ENCODE data around the gene DNAL4.
"Not testable (repeated sequence)": the region's sequence is repeated elsewhere in the genome, so short reads cannot be mapped to it uniquely, and the experiment has no call there.

Gene DNAL4

GRCh38 chr22:38815842-38816241 is 21.9 kb upstream of the DNAL4 start:
- no peaks in the 10 kb centered on the region for H3K9me3 Mint-ChIP-seq (ENCODE audit: low read depth)
- H3K4me1 Mint-ChIP-seq (ENCODE audit: low read depth), result no peaks in the 10 kb centered on the region
- H3K27me3 Mint-ChIP-seq, result peaks cover 3% of the 10 kb centered on the region
- H3K36me3 Mint-ChIP-seq, result peaks cover 2% of the 10 kb centered on the region
- no peak overlapping the region for H3K27ac Mint-ChIP-seq
- no peak overlapping the region for H3K4me3 Mint-ChIP-seq

GRCh38 chr22:38811241-38811640 is 17.3 kb upstream of the DNAL4 start:
- peaks cover 6% of the 10 kb centered on the region for H3K36me3 Mint-ChIP-seq
- H3K4me3 Mint-ChIP-seq, result no peak overlapping the region
- peaks cover 3% of the 10 kb centered on the region for H3K27me3 Mint-ChIP-seq
- no peaks in the 10 kb centered on the region for H3K4me1 Mint-ChIP-seq (ENCODE audit: low read depth)
- H3K9me3 Mint-ChIP-seq (ENCODE audit: low read depth), result peaks cover 4% of the 10 kb centered on the region
- no peak overlapping the region for H3K27ac Mint-ChIP-seq

DNA sequence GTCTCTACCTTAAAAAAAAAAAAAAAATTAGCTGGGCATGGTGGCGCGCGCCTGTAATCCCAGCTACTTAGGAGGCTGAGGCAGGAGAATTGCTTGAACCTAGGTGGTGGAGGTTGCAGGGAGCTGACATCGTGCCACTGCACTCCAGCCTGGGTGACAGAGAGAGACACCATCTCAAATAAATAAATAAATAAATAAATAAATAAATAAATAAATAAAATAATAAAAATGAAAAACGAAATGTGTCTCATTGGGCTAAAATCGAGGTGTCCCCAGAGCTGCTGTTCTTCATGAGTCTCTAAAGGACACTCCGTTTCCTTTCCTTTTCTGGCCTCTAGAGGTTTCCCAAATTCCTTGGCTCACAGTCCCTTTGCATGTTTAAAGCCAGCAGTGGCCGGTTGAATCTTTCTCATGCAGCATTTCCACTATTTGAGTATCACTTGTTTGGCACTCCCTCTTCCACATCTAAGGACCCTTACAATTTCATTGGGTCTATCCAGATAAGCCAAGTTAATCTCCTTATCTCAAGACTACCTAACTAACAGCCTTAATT is 11.2 kb upstream of the DNAL4 start:
- H3K9me3 Mint-ChIP-seq (ENCODE audit: low read depth); H3K27ac Mint-ChIP-seq; H3K4me1 Mint-ChIP-seq (ENCODE audit: low read depth); H3K4me3 Mint-ChIP-seq; H3K36me3 Mint-ChIP-seq; H3K27me3 Mint-ChIP-seq: not testable (repeated sequence)

- Mint-ChIP-seq H3K27me3 (peaks cover 4% of the 10 kb centered on the region), H3K4me1 (ENCODE audit: low read depth) (peaks cover 17% of the 10 kb centered on the region), H3K36me3 (no peaks in the 10 kb centered on the region), H3K9me3 (ENCODE audit: low read depth) (no peaks in the 10 kb centered on the region), H3K27ac (no peak overlapping the region), H3K4me3 (no peak overlapping the region)
Observed at GRCh38 chr22:38802671-38803121, 8.8 kb upstream of the DNAL4 start.

GRCh38 chr22:38799265-38800002 is 5.5 kb upstream of the DNAL4 start:
- Mint-ChIP-seq H3K4me3 (no peak overlapping the region), H3K4me1 (ENCODE audit: low read depth) (peaks cover 19% of the 10 kb centered on the region), H3K36me3 (no peaks in the 10 kb centered on the region), H3K9me3 (ENCODE audit: low read depth) (no peaks in the 10 kb centered on the region), H3K27me3 (peaks cover 4% of the 10 kb centered on the region), H3K27ac (no peak overlapping the region)

DNA sequence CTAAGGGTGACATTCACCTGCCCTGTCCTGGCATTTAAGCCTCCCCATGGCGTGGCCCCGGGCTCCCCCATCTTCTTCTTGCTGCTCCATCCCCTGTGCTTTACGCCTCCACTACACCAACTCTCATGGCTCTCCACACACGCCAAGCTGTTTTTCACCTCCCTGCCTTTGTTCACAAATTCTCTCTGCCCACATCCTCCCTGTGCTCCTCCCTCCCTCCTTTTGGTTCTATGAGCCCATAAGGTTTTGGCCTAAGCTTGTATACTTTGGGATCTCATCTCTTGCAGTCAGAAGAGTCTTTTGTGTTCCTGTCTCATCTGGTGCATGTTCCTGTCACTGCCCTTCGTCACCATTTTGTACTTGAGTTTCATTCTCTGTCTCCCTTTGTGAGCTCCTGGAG is 4.6 kb upstream of the DNAL4 start:
- Mint-ChIP-seq H3K4me1 (ENCODE audit: low read depth) (peaks cover 22% of the 10 kb centered on the region), H3K36me3 (no peaks in the 10 kb centered on the region), H3K27ac (no peak overlapping the region), H3K9me3 (ENCODE audit: low read depth) (no peaks in the 10 kb centered on the region), H3K27me3 (peaks cover 4% of the 10 kb centered on the region), H3K4me3 (no peak overlapping the region)

DNA sequence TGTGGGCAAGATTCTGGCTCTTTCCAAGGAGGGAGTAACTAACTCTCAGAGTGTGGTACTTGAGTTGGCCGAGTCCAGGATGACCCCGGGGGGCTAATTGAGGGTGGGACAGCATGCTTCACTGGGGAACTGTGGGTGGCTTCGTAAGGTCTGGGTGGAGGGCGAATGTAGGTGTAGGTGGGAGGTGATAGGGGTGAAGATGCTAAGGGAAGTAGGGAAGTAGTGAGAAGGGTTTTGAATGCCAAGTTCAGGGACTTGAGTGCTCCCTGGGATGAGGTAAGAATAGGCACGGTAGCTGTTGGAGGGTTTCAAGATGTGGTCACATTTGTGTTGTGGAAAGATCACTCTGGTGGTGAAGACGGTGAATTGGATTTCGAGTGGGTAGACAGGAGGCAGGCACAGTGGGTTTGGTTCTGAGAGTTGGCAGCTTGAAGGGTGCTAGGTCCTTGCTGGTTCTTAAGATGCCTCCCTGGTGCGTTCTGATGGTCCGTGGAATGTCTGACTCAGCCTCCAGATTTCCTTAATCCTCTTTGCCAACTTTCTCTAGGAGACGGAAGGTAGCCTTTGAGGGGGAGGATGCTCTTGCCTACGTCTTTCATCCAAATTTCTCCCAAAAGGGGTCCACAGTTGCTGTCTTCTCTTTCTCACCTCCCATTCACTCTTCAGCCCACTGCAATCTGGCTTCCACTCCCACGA is 2.5 kb upstream of the DNAL4 start:
- H3K36me3 Mint-ChIP-seq, result no peaks in the 10 kb centered on the region
- no peaks in the 10 kb centered on the region for H3K9me3 Mint-ChIP-seq (ENCODE audit: low read depth)
- no peak overlapping the region for H3K4me3 Mint-ChIP-seq
- H3K27me3 Mint-ChIP-seq, result peaks cover under 1% of the 10 kb centered on the region
- H3K27ac Mint-ChIP-seq, result no peak overlapping the region
- peaks cover 29% of the 10 kb centered on the region for H3K4me1 Mint-ChIP-seq (ENCODE audit: low read depth)

DNA sequence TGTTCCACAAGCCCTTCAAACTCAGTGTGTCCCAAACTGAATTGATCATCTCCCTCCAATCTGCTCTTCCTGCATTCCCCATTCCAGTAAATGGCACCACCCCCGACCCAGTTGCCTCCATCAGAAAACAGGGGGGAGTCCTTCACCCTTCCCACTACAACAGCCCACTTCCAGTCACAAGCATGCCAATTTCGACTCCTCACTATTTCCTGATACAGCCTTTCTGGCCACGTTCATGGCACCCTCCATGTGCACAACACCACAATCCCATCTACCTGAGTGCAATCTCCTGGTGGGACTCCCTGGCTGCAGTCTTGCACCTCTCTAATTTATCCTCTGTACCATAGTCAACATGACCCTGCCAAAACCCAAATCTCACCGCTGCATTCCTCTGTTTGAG is 1.6 kb upstream of the DNAL4 start:
- Mint-ChIP-seq H3K27ac (peak overlapping the region; percentile 56), H3K4me1 (ENCODE audit: low read depth) (peaks cover 29% of the 10 kb centered on the region), H3K4me3 (no peak overlapping the region), H3K9me3 (ENCODE audit: low read depth) (no peaks in the 10 kb centered on the region), H3K27me3 (no peaks in the 10 kb centered on the region), H3K36me3 (no peaks in the 10 kb centered on the region)

- Mint-ChIP-seq H3K27ac (peak overlapping the region; percentile 67), H3K9me3 (ENCODE audit: low read depth) (no peaks in the 10 kb centered on the region), H3K4me1 (ENCODE audit: low read depth) (peaks cover 22% of the 10 kb centered on the region), H3K4me3 (peak overlapping the region; percentile 91), H3K36me3 (no peaks in the 10 kb centered on the region), H3K27me3 (no peaks in the 10 kb centered on the region)
Observed at GRCh38 chr22:38793317-38793716, 626 bp downstream of the DNAL4 start.

DNA sequence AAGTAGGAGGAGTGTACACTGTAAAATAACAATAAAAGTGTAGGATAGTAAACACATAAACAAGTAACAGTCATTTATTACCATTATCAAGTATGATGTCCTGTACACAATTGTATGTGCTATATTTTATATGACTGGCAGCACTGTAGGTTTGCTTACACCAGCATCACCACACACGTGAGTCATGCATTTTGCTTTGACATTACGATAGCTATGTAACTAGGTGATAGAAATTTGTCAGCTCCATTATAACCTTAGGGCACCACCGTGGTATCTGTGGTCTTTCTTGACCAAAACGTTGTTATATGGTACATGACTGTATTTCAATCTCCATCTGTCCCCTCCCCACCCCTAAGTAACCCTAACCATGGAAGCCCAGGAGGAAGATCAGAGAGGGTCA is 1.1 kb downstream of the DNAL4 start:
- no peaks in the 10 kb centered on the region for H3K9me3 Mint-ChIP-seq (ENCODE audit: low read depth)
- H3K4me3 Mint-ChIP-seq, result peak overlapping the region; percentile 91
- H3K27ac Mint-ChIP-seq, result peak overlapping the region; percentile 67
- peaks cover 17% of the 10 kb centered on the region for H3K4me1 Mint-ChIP-seq (ENCODE audit: low read depth)
- H3K36me3 Mint-ChIP-seq, result no peaks in the 10 kb centered on the region
- H3K27me3 Mint-ChIP-seq, result no peaks in the 10 kb centered on the region

DNA sequence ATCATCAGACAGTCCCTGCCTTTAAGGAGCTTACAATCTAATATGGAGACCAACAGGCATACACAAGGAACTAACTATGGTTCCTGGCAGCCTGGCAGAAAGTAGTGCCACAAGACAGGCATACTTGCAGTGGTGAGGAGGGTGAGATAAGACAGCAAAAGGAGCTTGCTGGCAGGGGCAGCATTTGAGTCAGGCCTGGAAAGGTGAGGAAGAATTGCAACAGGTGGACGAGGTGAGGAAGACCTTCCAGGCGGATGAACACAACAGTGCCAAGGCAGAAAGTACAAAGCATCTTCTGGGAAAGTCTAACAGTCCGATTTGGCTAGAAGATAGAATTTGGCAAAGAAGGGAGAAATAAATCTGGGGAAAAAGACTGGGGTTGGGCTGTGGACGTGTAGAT is 4.3 kb downstream of the DNAL4 start:
- Mint-ChIP-seq H3K27ac (no peak overlapping the region), H3K4me3 (no peak overlapping the region), H3K36me3 (no peaks in the 10 kb centered on the region), H3K9me3 (ENCODE audit: low read depth) (no peaks in the 10 kb centered on the region), H3K4me1 (ENCODE audit: low read depth) (peaks cover 18% of the 10 kb centered on the region), H3K27me3 (no peaks in the 10 kb centered on the region)

GRCh38 chr22:38788846-38789245 is 5.1 kb downstream of the DNAL4 start:
- Mint-ChIP-seq H3K4me1 (ENCODE audit: low read depth) (peaks cover 13% of the 10 kb centered on the region), H3K4me3 (no peak overlapping the region), H3K27me3 (no peaks in the 10 kb centered on the region), H3K27ac (no peak overlapping the region), H3K9me3 (ENCODE audit: low read depth) (no peaks in the 10 kb centered on the region), H3K36me3 (no peaks in the 10 kb centered on the region)

DNA sequence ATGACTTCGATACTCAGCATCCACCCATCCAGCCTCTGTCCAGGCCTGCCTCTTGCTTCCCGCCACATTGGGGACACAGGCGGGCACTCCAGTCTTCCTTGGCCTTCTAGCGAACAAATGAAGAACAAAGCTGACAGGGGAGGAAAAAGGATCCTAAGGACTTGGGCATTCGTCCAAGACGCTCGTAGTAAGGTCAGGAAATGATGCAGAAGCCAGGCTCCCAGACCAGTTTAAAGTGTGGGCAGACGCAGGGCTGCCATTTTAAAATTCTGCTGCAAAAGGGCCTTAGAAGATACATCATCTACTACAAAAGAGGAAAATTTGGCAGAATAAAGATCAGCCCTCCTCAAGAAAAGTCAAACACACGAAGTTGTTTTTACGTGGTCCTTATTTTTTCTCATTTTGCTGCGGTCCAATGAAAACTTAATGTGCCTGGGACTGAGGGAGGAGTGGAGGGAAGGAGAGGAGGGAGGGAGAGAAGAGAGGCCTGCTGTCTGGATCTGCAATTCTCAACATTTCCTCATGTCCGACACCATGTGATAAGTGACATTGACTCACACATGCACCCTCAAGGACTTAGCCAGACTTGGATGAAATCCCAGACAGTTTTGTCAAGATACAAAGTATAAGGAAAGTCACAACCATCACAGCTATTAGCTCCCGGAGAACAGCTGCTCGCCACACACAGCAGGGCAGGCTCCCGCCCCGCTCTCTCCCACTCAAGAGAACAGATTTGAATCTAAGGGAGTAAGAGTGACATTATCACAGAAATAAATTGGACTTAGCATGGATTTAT is 5.7 kb downstream of the DNAL4 start:
- Mint-ChIP-seq H3K9me3 (ENCODE audit: low read depth) (no peaks in the 10 kb centered on the region), H3K36me3 (no peaks in the 10 kb centered on the region), H3K4me3 (no peak overlapping the region), H3K4me1 (ENCODE audit: low read depth) (peaks cover 13% of the 10 kb centered on the region), H3K27me3 (no peaks in the 10 kb centered on the region), H3K27ac (no peak overlapping the region)

GRCh38 chr22:38786631-38787030 is 7.3 kb downstream of the DNAL4 start:
- Mint-ChIP-seq H3K4me1 (ENCODE audit: low read depth) (peaks cover 8% of the 10 kb centered on the region), H3K4me3 (no peak overlapping the region), H3K9me3 (ENCODE audit: low read depth) (no peaks in the 10 kb centered on the region), H3K27ac (no peak overlapping the region), H3K36me3 (peaks cover 4% of the 10 kb centered on the region), H3K27me3 (no peaks in the 10 kb centered on the region)

DNA sequence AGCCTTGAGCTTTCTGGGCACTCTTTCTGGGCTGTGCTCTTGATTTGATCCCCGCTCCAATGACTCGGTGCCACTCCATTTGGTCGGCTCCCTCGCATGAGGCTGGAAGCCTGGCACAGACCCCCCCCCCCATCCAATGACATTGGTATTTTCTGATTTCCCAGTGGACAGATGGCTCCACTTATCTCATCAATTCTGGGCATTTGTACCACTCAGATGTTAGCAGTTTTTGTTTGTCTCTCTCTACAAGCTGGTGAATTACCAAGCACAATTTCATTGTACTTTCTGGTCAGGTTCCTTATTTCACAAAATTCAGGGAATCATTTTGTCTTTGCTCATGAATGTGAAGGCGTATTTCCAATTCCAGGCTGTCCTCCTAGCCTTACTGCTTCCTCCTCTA is 9.1 kb downstream of the DNAL4 start:
- Mint-ChIP-seq H3K4me1 (ENCODE audit: low read depth) (peaks cover 8% of the 10 kb centered on the region), H3K27ac (no peak overlapping the region), H3K36me3 (peaks cover 7% of the 10 kb centered on the region), H3K27me3 (no peaks in the 10 kb centered on the region), H3K9me3 (ENCODE audit: low read depth) (no peaks in the 10 kb centered on the region), H3K4me3 (no peak overlapping the region)

All from activated naive CD8-positive, alpha-beta T cell (primary cell).